KMS-11 (cell line): ENCODE measurements around the gene MIX23.
A peak's percentile ranks its signal among the peaks of the same experiment; 100 is the strongest.

Source experiments
- H2AFZ ChIP-seq: fragments of 200-600 bp; sonication (generic); 2 replicates; pipeline ENCODE4 v1.6.1; 2016; ENCODE audit warnings: antibody characterized with exemption, mixed run types, low read depth
- H3K27ac ChIP-seq: fragments of 200-600 bp; sonication (generic); 2 replicates; pipeline ENCODE4 v1.6.1; 2016; ENCODE audit warnings: mild to moderate bottlenecking, mixed run types
- H3K27me3 ChIP-seq: fragments of 200-600 bp; sonication (generic); 2 replicates; pipeline ENCODE4 v1.6.1; 2017; ENCODE audit warnings: mild to moderate bottlenecking, low read depth, mixed run types, moderate library complexity; ENCODE audit not compliant: insufficient read depth
- H3K36me3 ChIP-seq: fragments of 200-600 bp; sonication (generic); 2 replicates; pipeline ENCODE4 v1.6.1; 2017; ENCODE audit warnings: mild to moderate bottlenecking, mixed run types; ENCODE audit not compliant: insufficient read depth
- H3K4me1 ChIP-seq: fragments of 200-600 bp; sonication (generic); 2 replicates; pipeline ENCODE4 v1.6.1; 2016; ENCODE audit warnings: mild to moderate bottlenecking, low read depth, mixed run types; ENCODE audit not compliant: poor library complexity, severe bottlenecking
- H3K4me2 ChIP-seq: fragments of 200-600 bp; sonication (generic); 2 replicates; pipeline ENCODE4 v1.7.0; 2016; ENCODE audit warnings: mild to moderate bottlenecking, mixed run types
- H3K4me3 ChIP-seq: fragments of 200-600 bp; sonication (generic); IDR thresholded peaks from 2 replicates; pipeline ENCODE4 v1.6.1; 2017; ENCODE audit warnings: low read depth, low read length, mixed read lengths; ENCODE audit not compliant: insufficient read depth
- H3K79me2 ChIP-seq: fragments of 200-600 bp; sonication (generic); 2 replicates; pipeline ENCODE4 v1.6.1; 2016; ENCODE audit warnings: low read depth, mixed run types; ENCODE audit not compliant: insufficient read depth
- H3K9ac ChIP-seq: fragments of 200-600 bp; sonication (generic); 2 replicates; pipeline ENCODE4 v1.6.1; 2016; ENCODE audit warnings: mild to moderate bottlenecking, mixed run types
- H4K20me1 ChIP-seq: fragments of 200-600 bp; sonication (generic); 2 replicates; pipeline ENCODE4 v1.6.1; 2016; ENCODE audit warnings: mild to moderate bottlenecking, mixed run types; ENCODE audit not compliant: insufficient read depth
- CTCF ChIP-seq: fragments of 200-600 bp; sonication (generic); conservative IDR thresholded peaks from 2 replicates; pipeline ENCODE4 v1.6.1; 2017; ENCODE audit warnings: low read depth, mild to moderate bottlenecking, antibody characterized with exemption, low read length, moderate library complexity, mixed read lengths

The MIX23 gene

GRCh38 chr3:122421101-122421500 lies 38.1 kb upstream of the MIX23 start:
- Histone ChIP-seq H2AFZ (no peak overlapping the region), H3K4me2 (no peak overlapping the region), H3K27me3 (no peaks in the 10 kb centered on the region), H3K27ac (no peak overlapping the region), H3K4me1 (peaks cover 9% of the 10 kb centered on the region), H3K4me3 (no peak overlapping the region), H3K9ac (no peak overlapping the region), H4K20me1 (no peaks in the 10 kb centered on the region), H3K79me2 (0 out of 2 replicates have a peak, but pooled peaks cover 12% of the 10 kb centered on the region), H3K36me3 (no peaks in the 10 kb centered on the region; the same call in 1 of the 2 replicates)
- no peak for TF ChIP-seq CTCF

GRCh38 chr3:122416966-122417365 lies 33.9 kb upstream of the MIX23 start:
- TF ChIP-seq CTCF: no peak
- Histone ChIP-seq H3K27me3 (no peaks in the 10 kb centered on the region), H3K36me3 (no peaks in the 10 kb centered on the region), H2AFZ (0 out of 2 replicates have a peak overlapping the region, but pooled peaks have one; percentile 65), H4K20me1 (no peaks in the 10 kb centered on the region), H3K9ac (peak overlapping the region; percentile 76; the same call in 1 of the 2 replicates), H3K4me1 (peaks cover 24% of the 10 kb centered on the region), H3K4me2 (peak overlapping the region; percentile 71), H3K4me3 (no peak overlapping the region), H3K79me2 (0 out of 2 replicates have a peak, but pooled peaks cover 12% of the 10 kb centered on the region), H3K27ac (peak overlapping the region; percentile 96)

- TF ChIP-seq CTCF: no peak; the same call in 1 of the 2 replicates
- Histone ChIP-seq H4K20me1 (no peaks in the 10 kb centered on the region), H3K4me2 (peak within 1 kb of the TSS; percentile 88), H3K9ac (peak within 1 kb of the TSS; percentile 76), H3K4me1 (peaks cover 24% of the 10 kb centered on the region), H3K79me2 (0 out of 2 replicates have a peak, but pooled peaks cover 8% of the 10 kb centered on the region), H3K27me3 (no peaks in the 10 kb centered on the region), H2AFZ (peak within 1 kb of the TSS; percentile 65), H3K27ac (peak within 1 kb of the TSS; percentile 96), H3K36me3 (no peaks in the 10 kb centered on the region), H3K4me3 (peak within 1 kb of the TSS; percentile 98)
Measured at GRCh38 chr3:122415762-122416654, 33.0 kb upstream of the MIX23 start, which contains the start of gene WDR5B. Gene WDR5B (minus strand): TSS chr3:122416062. CDS start chr3:122415528, 534 bp downstream.

GRCh38 chr3:122415104-122415744 lies 32.2 kb upstream of the MIX23 start:
- Histone ChIP-seq H3K27ac (peak overlapping the region; percentile 96), H3K36me3 (no peaks in the 10 kb centered on the region), H3K4me2 (peak overlapping the region; percentile 88), H3K79me2 (0 out of 2 replicates have a peak, but pooled peaks cover 8% of the 10 kb centered on the region), H3K9ac (peak overlapping the region; percentile 76), H3K27me3 (no peaks in the 10 kb centered on the region), H3K4me1 (peaks cover 24% of the 10 kb centered on the region), H4K20me1 (no peaks in the 10 kb centered on the region), H3K4me3 (peak overlapping the region; percentile 27), H2AFZ (peak overlapping the region; percentile 65)
- no peak for TF ChIP-seq CTCF
